GM23338 (cell line): ENCODE data around the gene KCNMB4.

Experiments used
- CREB1 ChIP-seq: fragments of 250-450 bp; sonication (Bioruptor Pico); IDR thresholded peaks from 2 replicates; pipeline ENCODE4 v1.5.0; 2020; ENCODE audit warnings: low read depth, mild to moderate bottlenecking, moderate library complexity
- ETS1 ChIP-seq: IDR thresholded peaks from 2 replicates; pipeline ENCODE4 v1.6.1; 2016; ENCODE audit warnings: antibody characterized with exemption
- EZH2 ChIP-seq: fragments of 200-600 bp; sonication (generic); IDR thresholded peaks from one replicate; pipeline ENCODE4 v1.8.0; 2017; ENCODE audit warnings: antibody characterized with exemption, mild to moderate bottlenecking, low read depth; ENCODE audit not compliant: unreplicated experiment
- EZH2phosphoT487 ChIP-seq: fragments of 200-600 bp; sonication (generic); IDR thresholded peaks from one replicate; pipeline ENCODE4 v1.8.1; 2018; ENCODE audit warnings: antibody characterized with exemption; ENCODE audit not compliant: unreplicated experiment
- JUNB ChIP-seq: IDR thresholded peaks from one replicate; pipeline ENCODE4 v1.6.1; 2016; ENCODE audit warnings: antibody characterized with exemption; ENCODE audit not compliant: unreplicated experiment
- POLR2AphosphoS5 ChIP-seq: IDR thresholded peaks from 2 replicates; pipeline ENCODE4 v1.6.1; 2016; ENCODE audit warnings: antibody characterized with exemption, low read depth
- TF ChIP-seq, protein P1 (sequence below), 2 experiments: fragments of 200-600 bp in 1 of 2; sonication (generic) in 1 of 2; conservative IDR thresholded peaks; 2 replicates each; pipeline versions ENCODE4 v1.5.1 to v1.6.1; 2016 to 2017; ENCODE audit warnings: antibody characterized with exemption in 2 of 2, low read depth in 2 of 2, mild to moderate bottlenecking in 2 of 2, moderate library complexity in 1 of 2

DNA sequence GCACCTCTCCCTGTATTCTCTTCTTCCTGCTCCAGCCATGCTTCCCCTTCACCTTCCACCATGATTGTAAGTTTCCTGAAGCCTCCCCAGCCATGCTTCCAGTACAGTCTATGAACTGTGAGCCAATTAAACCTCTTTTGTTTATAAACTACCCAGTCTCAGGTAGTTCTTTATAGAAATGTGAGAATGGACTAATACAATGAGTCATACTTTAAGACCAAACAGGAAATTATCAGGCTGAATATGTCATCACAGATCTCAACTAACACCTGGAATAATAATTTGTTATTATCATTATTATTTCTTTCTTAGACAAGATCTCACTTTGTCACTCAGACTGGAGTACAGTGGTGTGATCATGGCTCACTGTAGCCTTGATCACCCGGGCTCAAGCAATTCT lies 85.4 kb downstream of the KCNMB4 start:
- TF ChIP-seq, protein P1, sequence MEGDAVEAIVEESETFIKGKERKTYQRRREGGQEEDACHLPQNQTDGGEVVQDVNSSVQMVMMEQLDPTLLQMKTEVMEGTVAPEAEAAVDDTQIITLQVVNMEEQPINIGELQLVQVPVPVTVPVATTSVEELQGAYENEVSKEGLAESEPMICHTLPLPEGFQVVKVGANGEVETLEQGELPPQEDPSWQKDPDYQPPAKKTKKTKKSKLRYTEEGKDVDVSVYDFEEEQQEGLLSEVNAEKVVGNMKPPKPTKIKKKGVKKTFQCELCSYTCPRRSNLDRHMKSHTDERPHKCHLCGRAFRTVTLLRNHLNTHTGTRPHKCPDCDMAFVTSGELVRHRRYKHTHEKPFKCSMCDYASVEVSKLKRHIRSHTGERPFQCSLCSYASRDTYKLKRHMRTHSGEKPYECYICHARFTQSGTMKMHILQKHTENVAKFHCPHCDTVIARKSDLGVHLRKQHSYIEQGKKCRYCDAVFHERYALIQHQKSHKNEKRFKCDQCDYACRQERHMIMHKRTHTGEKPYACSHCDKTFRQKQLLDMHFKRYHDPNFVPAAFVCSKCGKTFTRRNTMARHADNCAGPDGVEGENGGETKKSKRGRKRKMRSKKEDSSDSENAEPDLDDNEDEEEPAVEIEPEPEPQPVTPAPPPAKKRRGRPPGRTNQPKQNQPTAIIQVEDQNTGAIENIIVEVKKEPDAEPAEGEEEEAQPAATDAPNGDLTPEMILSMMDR (conservative IDR thresholded peaks at IDR 0.05; ENCODE audit: low read depth in 2 of 2), result no peak
- no peak for TF ChIP-seq POLR2AphosphoS5
- TF ChIP-seq JUNB, result no peak
- TF ChIP-seq EZH2, result no peak
- TF ChIP-seq CREB1 (CRISPR knock-in tag), result no peak
- TF ChIP-seq EZH2phosphoT487, result no peak
- TF ChIP-seq ETS1, result no peak
